Testis (tissue), 3 donors: ENCODE measurements around the gene SMG9. TPM values are rescaled to one million over a fixed set of nuclear protein-coding genes. Genes with fewer than 3 reads are reported as not detected.

Experiments used
- DNase-seq: peaks from one replicate; pipeline ENCODE4 v3.0.0-alpha.2; 2019
- H3K27ac ChIP-seq, 2 donors: fragments of 200-600 bp; sonication (generic); one replicate each; pipeline ENCODE4 v1.5.1; 2019
- H3K27me3 ChIP-seq: fragments of 200-600 bp; sonication (generic); one replicate; pipeline ENCODE4 v1.5.1; 2019
- H3K36me3 ChIP-seq: fragments of 200-600 bp; sonication (generic); one replicate; pipeline ENCODE4 v1.5.1; 2017; ENCODE audit warnings: low read depth; ENCODE audit errors: missing control alignments
- H3K4me1 ChIP-seq: fragments of 200-600 bp; sonication (generic); one replicate; pipeline ENCODE4 v1.5.1; 2019
- H3K4me3 ChIP-seq, 2 donors: fragments of 200-600 bp; sonication (generic); one replicate each; pipeline ENCODE4 v1.5.1; 2017 to 2019
- H3K9me3 ChIP-seq: fragments of 200-600 bp; sonication (generic); one replicate; pipeline ENCODE4 v1.5.1; 2017
- POLR2A ChIP-seq: fragments of 450-650 bp; IDR thresholded peaks from one replicate; pipeline ENCODE4 v1.6.1; 2017; ENCODE audit warnings: antibody characterized with exemption, mild to moderate bottlenecking, moderate library complexity
- WGBS, 2 donors: methylation state at CpG; one replicate each; pipeline ENCODE4 v1.1.5; 2018; 5-methylcytosine and 5-hydroxymethylcytosine counted together
- intact Hi-C: fragments of 100-400 bp; cut with DNase I; formaldehyde crosslinking; loops from one replicate; pipeline ENCODE4 v1.15.1; 2023; ENCODE audit warnings: low total_unique reads
- polyA plus RNA-seq: library from polyadenylated mRNA; stranded (reverse); fragments of 350-450 nt; fragmentation: Illumina TruSeq; extraction: RNeasy Lipid Tissue Mini Kit (QIAGEN cat#74804); gene quantifications from one replicate; pipeline ENCODE4 v1.2.3, GENCODE V29; 2014; ENCODE audit warnings: low read depth, low replicate concordance; ENCODE audit not compliant: insufficient read depth
- total RNA-seq, 2 donors: library from RNA; depleted of rRNA; stranded (reverse); fragments of >200 nt; gene quantifications; one replicate each; pipeline ENCODE4 v1.2.3, GENCODE V29; 2016
- TF ChIP-seq, protein P1 (sequence below), 3 experiments: fragments of 450-650 bp in 2 of 3; fragments of 200-600 bp in 1 of 3; sonication (generic) in 1 of 3; IDR thresholded peaks; one replicate each; pipeline ENCODE4 v1.5.1; 2016 to 2019; ENCODE audit warnings: antibody characterized with exemption in 3 of 3, mild to moderate bottlenecking in 2 of 3, moderate library complexity in 1 of 3

The SMG9 gene
- total and polyA plus RNA-seq, 3 donors from 2014 or later = 65.0 to 144 (median 76.8) TPM

DNA sequence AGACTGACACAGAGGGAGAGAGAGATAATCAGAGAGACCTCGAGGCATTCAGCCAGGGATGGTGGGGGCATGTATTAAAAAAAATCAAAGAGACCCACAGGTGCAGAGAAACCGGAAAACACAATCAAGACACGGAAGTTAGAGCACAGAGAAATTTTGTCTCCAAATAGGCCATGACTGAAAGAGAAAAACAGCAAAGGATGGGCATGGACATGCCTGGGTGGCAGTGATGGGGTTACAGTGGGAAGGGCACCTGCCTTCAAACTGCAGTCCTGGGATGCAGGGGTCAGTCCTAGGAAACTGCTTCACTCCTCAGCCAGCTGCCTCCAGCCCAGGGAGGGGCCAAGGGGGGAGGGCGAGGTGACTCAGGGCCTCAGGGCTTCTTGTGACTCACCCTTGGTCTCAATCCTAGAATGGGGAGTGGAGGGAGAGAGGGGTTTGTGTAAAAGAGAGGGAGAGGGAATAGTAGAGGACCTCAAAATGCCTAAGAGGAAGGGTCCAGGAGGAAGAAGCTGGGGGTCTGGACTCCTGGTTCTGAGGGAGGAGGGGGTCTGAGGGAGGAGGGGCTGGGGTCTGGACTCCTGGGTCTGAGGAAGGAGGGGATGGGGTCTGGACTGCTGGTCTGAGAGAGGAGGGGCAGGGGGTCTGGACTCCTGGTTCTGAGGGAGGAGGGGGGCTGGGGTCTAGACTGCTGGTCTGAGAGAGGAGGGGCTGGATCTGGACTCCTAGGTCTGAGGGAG is 29.6 kb upstream of the SMG9 start:
- no peaks in the 10 kb centered on the region for H3K9me3 ChIP-seq
- no peaks in the 10 kb centered on the region for H3K27me3 ChIP-seq
- no peaks in the 10 kb centered on the region for H3K4me1 ChIP-seq
- no peak overlapping the region for H3K4me3 ChIP-seq
- DNase-seq = no peak
- H3K27ac ChIP-seq = no peak overlapping the region
- no peaks in the 10 kb centered on the region for H3K36me3 ChIP-seq
- 55 to 81% methylated on average over 4 of the region's 4 CpGs for WGBS, 2 donors
- intact Hi-C loops = loop anchor here (5.0 kb wide), 1 partner anchor 37 kb away; no protein-coding TSS in a partner anchor
- no peak for TF ChIP-seq POLR2A
- TF ChIP-seq, protein P1, sequence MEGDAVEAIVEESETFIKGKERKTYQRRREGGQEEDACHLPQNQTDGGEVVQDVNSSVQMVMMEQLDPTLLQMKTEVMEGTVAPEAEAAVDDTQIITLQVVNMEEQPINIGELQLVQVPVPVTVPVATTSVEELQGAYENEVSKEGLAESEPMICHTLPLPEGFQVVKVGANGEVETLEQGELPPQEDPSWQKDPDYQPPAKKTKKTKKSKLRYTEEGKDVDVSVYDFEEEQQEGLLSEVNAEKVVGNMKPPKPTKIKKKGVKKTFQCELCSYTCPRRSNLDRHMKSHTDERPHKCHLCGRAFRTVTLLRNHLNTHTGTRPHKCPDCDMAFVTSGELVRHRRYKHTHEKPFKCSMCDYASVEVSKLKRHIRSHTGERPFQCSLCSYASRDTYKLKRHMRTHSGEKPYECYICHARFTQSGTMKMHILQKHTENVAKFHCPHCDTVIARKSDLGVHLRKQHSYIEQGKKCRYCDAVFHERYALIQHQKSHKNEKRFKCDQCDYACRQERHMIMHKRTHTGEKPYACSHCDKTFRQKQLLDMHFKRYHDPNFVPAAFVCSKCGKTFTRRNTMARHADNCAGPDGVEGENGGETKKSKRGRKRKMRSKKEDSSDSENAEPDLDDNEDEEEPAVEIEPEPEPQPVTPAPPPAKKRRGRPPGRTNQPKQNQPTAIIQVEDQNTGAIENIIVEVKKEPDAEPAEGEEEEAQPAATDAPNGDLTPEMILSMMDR (IDR thresholded peaks at IDR 0.05) = no peak

DNA sequence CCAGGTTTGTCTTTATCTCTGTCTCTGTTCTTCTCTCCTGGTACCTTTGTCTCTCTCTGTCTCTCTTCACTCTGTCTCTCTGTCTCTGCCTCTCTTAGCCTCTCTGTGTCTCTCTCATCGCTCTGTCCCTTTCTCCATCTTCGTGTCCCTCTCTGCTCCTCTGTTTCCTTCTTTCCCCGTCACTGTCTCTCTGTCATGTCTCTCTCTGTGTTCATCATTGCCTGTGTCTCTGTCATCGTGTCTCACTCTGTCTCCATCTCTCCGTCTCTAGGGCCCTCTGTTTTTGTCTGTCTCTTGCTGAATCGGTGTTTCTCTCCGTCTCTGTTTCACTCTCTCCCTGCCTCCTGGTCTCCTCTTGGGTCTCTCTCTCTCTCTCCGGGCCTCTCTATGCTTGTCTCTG is 28.9 kb upstream of the SMG9 start:
- Histone ChIP-seq H3K9me3 (no peaks in the 10 kb centered on the region), H3K36me3 (no peaks in the 10 kb centered on the region), H3K4me1 (no peaks in the 10 kb centered on the region), H3K27me3 (no peaks in the 10 kb centered on the region), H3K4me3 (no peak overlapping the region), H3K27ac (no peak overlapping the region)
- no peak for DNase-seq
- intact Hi-C loops = loop anchor here (5.0 kb wide), 1 partner anchor 36 kb away; no protein-coding TSS in a partner anchor
- TF ChIP-seq, protein P1 (IDR thresholded peaks at IDR 0.05) = no peak
- no peak for TF ChIP-seq POLR2A
- 87 to 89% methylated on average over 8 of the region's 8 CpGs for WGBS, 2 donors

DNA sequence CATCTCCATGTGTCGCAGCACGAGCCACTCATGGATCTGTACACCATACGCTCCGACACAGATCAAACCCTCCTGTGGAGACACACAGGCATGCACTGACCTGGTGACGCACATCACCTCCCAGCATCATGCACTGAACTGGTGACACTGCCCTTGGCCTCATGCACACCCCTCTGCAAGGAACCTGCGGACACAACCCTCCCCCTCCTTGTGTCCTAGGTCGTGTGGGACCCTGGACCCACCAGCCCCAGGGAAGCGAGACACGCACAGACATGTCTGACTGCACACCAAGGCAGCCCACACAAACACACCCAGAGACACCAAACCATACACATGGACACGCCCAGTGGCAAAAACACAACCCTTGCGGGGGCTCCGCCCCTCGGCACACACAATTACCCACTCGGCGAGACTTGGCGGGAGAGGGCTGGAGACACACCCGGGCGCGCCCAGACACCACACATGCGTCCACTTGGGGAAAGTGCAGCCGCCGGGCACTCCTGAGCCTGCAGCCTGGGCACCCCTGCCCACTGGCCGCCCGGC is 28.0 kb upstream of the SMG9 start:
- no peaks in the 10 kb centered on the region for H3K9me3 ChIP-seq
- H3K4me3 ChIP-seq = no peak overlapping the region
- H3K4me1 ChIP-seq = no peaks in the 10 kb centered on the region
- H3K27me3 ChIP-seq = no peaks in the 10 kb centered on the region
- H3K27ac ChIP-seq = no peak overlapping the region
- intact Hi-C loops = loop anchor here (5.0 kb wide), 1 partner anchor 35 kb away; no protein-coding TSS in a partner anchor
- no peaks in the 10 kb centered on the region for H3K36me3 ChIP-seq
- no peak for DNase-seq
- 84 to 86% methylated on average over 20 to 24 of the region's 24 CpGs for WGBS, 2 donors
- TF ChIP-seq, protein P1 (IDR thresholded peaks at IDR 0.05) = no peak
- no peak for TF ChIP-seq POLR2A

DNA sequence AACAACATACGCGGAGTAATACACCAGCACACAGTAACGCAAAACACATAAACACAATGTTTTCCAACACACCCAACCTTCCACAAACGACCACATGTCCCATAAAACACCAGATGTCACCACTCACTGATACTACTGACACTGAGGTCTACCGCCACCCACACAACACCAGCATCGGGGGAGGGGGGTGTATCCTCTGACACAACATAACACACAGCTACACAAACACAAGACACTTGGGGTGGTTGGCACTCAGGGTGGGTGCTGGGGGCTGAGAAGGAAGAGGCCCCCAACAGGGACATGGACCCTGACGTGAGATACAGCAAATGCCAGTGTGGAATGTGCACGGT is 27.5 kb upstream of the SMG9 start:
- WGBS, 2 donors = 60 to 68% methylated on average over 8 of the region's 8 CpGs
- Histone ChIP-seq H3K27me3 (no peaks in the 10 kb centered on the region), H3K36me3 (no peaks in the 10 kb centered on the region), H3K4me3 (no peak overlapping the region), H3K9me3 (no peaks in the 10 kb centered on the region), H3K4me1 (no peaks in the 10 kb centered on the region), H3K27ac (no peak overlapping the region)
- TF ChIP-seq, protein P1 (IDR thresholded peaks at IDR 0.05) = no peak
- DNase-seq = no peak
- intact Hi-C loops = loop anchor here (5.0 kb wide), 1 partner anchor 35 kb away; no protein-coding TSS in a partner anchor
